Measurements from ENCODE around the gene SMOC1. TPM values are rescaled to one million over a fixed set of nuclear protein-coding genes. Genes with fewer than 3 reads are reported as not detected.

The SMOC1 gene
- total RNA-seq, 1 donor from 2014 or later = 4.4 TPM

GRCh38 chr14:69932391-69932790 lies 53.2 kb downstream of the SMOC1 start:
- no peaks in the 10 kb centered on the region for H3K36me3 ChIP-seq
- intact Hi-C loops (cut with micrococcal nuclease) = no loop called here
- no peaks in the 10 kb centered on the region for H3K4me1 ChIP-seq
- H3K9me3 ChIP-seq (replicated peaks) = no peaks in the 10 kb centered on the region
- H3K4me3 ChIP-seq = no peak overlapping the region
- no peak overlapping the region for H3K27ac ChIP-seq (replicated peaks)
- peaks cover 83% of the 10 kb centered on the region for H3K27me3 ChIP-seq (ENCODE audit: low read depth)
- no peak for TF ChIP-seq CTCF (IDR thresholded peaks at IDR 0.05; ENCODE audit: borderline replicate concordance)
- no peak for DNase-seq

- intact Hi-C loops (cut with micrococcal nuclease) = no loop called here
- no peak for DNase-seq
- no peaks in the 10 kb centered on the region for H3K4me1 ChIP-seq
- H3K4me3 ChIP-seq = no peak overlapping the region
- H3K27me3 ChIP-seq (ENCODE audit: low read depth) = peaks cover 96% of the 10 kb centered on the region
- no peaks in the 10 kb centered on the region for H3K9me3 ChIP-seq (replicated peaks)
- no peak for TF ChIP-seq CTCF (IDR thresholded peaks at IDR 0.05; ENCODE audit: borderline replicate concordance)
- no peaks in the 10 kb centered on the region for H3K36me3 ChIP-seq
- H3K27ac ChIP-seq (replicated peaks) = no peak overlapping the region
These were observed 54.5 kb downstream of the SMOC1 start for GRCh38 chr14:69933623-69934275.

GRCh38 chr14:69937367-69938081 lies 58.3 kb downstream of the SMOC1 start:
- no peaks in the 10 kb centered on the region for H3K9me3 ChIP-seq (replicated peaks)
- no peaks in the 10 kb centered on the region for H3K4me1 ChIP-seq
- intact Hi-C loops (cut with micrococcal nuclease) = no loop called here
- no peak for DNase-seq
- no peaks in the 10 kb centered on the region for H3K36me3 ChIP-seq
- H3K27ac ChIP-seq (replicated peaks) = no peak overlapping the region
- TF ChIP-seq CTCF (IDR thresholded peaks at IDR 0.05; ENCODE audit: borderline replicate concordance) = no peak
- no peak overlapping the region for H3K4me3 ChIP-seq
- peaks cover 97% of the 10 kb centered on the region for H3K27me3 ChIP-seq (ENCODE audit: low read depth)

GRCh38 chr14:69938751-69939150 lies 59.5 kb downstream of the SMOC1 start:
- Histone ChIP-seq H3K27me3 (ENCODE audit: low read depth) (peaks cover 99% of the 10 kb centered on the region), H3K36me3 (no peaks in the 10 kb centered on the region), H3K4me1 (no peaks in the 10 kb centered on the region), H3K27ac (replicated peaks) (no peak overlapping the region), H3K4me3 (no peak overlapping the region), H3K9me3 (replicated peaks) (no peaks in the 10 kb centered on the region)
- DNase-seq = no peak
- TF ChIP-seq CTCF (IDR thresholded peaks at IDR 0.05; ENCODE audit: borderline replicate concordance) = no peak
- intact Hi-C loops (cut with micrococcal nuclease) = no loop called here

GRCh38 chr14:69941768-69942742 lies 62.8 kb downstream of the SMOC1 start:
- Histone ChIP-seq H3K27me3 (ENCODE audit: low read depth) (peaks cover 91% of the 10 kb centered on the region), H3K4me3 (no peak overlapping the region), H3K9me3 (replicated peaks) (peaks cover 29% of the 10 kb centered on the region), H3K27ac (replicated peaks) (no peak overlapping the region), H3K4me1 (no peaks in the 10 kb centered on the region), H3K36me3 (no peaks in the 10 kb centered on the region)
- DNase-seq = no peak
- no peak for TF ChIP-seq CTCF (IDR thresholded peaks at IDR 0.05; ENCODE audit: borderline replicate concordance)
- intact Hi-C loops (cut with micrococcal nuclease) = no loop called here

Data from left ventricle myocardium inferior (tissue), 1 donor.